ENCODE results near the gene NPR2.

The NPR2 gene

GRCh38 chr9:35753466-35753865, 37.9 kb upstream of the NPR2 start:
- Histone ChIP-seq H3K9me3 (no peaks in the 10 kb centered on the region), H3K4me3 (no peak overlapping the region), H3K27me3 (no peaks in the 10 kb centered on the region), H3K36me3 (peaks cover 26 to 48% (median 39%) of the 10 kb centered on the region in 3 donors), H3K27ac (no peak overlapping the region), H3K4me1 (peaks cover 4 to 36% (median 34%) of the 10 kb centered on the region in 4 donors)
- no peak for DNase-seq
- intact Hi-C loops (cut with DNase I; ENCODE audit: low total_unique reads): no loop called here
- TF ChIP-seq, protein P1, sequence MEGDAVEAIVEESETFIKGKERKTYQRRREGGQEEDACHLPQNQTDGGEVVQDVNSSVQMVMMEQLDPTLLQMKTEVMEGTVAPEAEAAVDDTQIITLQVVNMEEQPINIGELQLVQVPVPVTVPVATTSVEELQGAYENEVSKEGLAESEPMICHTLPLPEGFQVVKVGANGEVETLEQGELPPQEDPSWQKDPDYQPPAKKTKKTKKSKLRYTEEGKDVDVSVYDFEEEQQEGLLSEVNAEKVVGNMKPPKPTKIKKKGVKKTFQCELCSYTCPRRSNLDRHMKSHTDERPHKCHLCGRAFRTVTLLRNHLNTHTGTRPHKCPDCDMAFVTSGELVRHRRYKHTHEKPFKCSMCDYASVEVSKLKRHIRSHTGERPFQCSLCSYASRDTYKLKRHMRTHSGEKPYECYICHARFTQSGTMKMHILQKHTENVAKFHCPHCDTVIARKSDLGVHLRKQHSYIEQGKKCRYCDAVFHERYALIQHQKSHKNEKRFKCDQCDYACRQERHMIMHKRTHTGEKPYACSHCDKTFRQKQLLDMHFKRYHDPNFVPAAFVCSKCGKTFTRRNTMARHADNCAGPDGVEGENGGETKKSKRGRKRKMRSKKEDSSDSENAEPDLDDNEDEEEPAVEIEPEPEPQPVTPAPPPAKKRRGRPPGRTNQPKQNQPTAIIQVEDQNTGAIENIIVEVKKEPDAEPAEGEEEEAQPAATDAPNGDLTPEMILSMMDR (IDR thresholded peaks at IDR 0.05): no peak

GRCh38 chr9:35754264-35754663, 37.1 kb upstream of the NPR2 start, which contains the start of gene MSMP:
Gene MSMP (minus strand): TSS chr9:35754276. CDS start chr9:35754129, 147 bp downstream.
- H3K9me3 ChIP-seq: no peaks in the 10 kb centered on the region
- H3K4me3 ChIP-seq: no peak within 1 kb of the TSS
- intact Hi-C loops (cut with DNase I; ENCODE audit: low total_unique reads): no loop called here
- H3K36me3 ChIP-seq: peaks cover 26 to 48% (median 39%) of the 10 kb centered on the region in 3 donors
- H3K27ac ChIP-seq: no peak within 1 kb of the TSS
- H3K27me3 ChIP-seq: no peaks in the 10 kb centered on the region
- peaks cover 4 to 44% (median 41%) of the 10 kb centered on the region in 4 donors for H3K4me1 ChIP-seq
- TF ChIP-seq, protein P1 (IDR thresholded peaks at IDR 0.05): no peak
- DNase-seq: no peak

GRCh38 chr9:35755071-35755470, 36.3 kb upstream of the NPR2 start:
- Histone ChIP-seq H3K27ac (no peak overlapping the region), H3K4me3 (no peak overlapping the region), H3K27me3 (no peaks in the 10 kb centered on the region), H3K4me1 (peaks cover 4 to 44% (median 36%) of the 10 kb centered on the region in 4 donors), H3K36me3 (peaks cover 26 to 48% (median 39%) of the 10 kb centered on the region in 3 donors), H3K9me3 (no peaks in the 10 kb centered on the region)
- TF ChIP-seq, protein P1 (IDR thresholded peaks at IDR 0.05): no peak
- DNase-seq: no peak
- intact Hi-C loops (cut with DNase I; ENCODE audit: low total_unique reads): no loop called here

- Histone ChIP-seq H3K9me3 (no peaks in the 10 kb centered on the region), H3K27ac (peak overlapping the region; percentile 75 to 81), H3K36me3 (peaks cover 15 to 36% (median 29%) of the 10 kb centered on the region in 3 donors), H3K27me3 (no peaks in the 10 kb centered on the region), H3K4me1 (peaks cover 4 to 47% (median 28%) of the 10 kb centered on the region in 4 donors), H3K4me3 (peak overlapping the region; percentile 47 to 55)
- intact Hi-C loops (cut with DNase I; ENCODE audit: low total_unique reads): no loop called here
- TF ChIP-seq, protein P1 (IDR thresholded peaks at IDR 0.05): peak in 1 of 2 experiments; percentile 41
- DNase-seq: peak in 1 of 2 donors; percentile 78
These were observed 34.8 kb upstream of the NPR2 start for GRCh38 chr9:35756275-35757225.

GRCh38 chr9:35757226-35757891, 34.0 kb upstream of the NPR2 start:
- Histone ChIP-seq H3K36me3 (peaks cover 8 to 28% (median 20%) of the 10 kb centered on the region in 3 donors), H3K27me3 (no peaks in the 10 kb centered on the region), H3K27ac (peak overlapping the region; percentile 75 to 81), H3K4me3 (peak overlapping the region; percentile 47 to 55), H3K4me1 (peaks cover 4 to 47% (median 28%) of the 10 kb centered on the region in 4 donors), H3K9me3 (no peaks in the 10 kb centered on the region)
- TF ChIP-seq, protein P1 (IDR thresholded peaks at IDR 0.05): no peak
- intact Hi-C loops (cut with DNase I; ENCODE audit: low total_unique reads): no loop called here
- DNase-seq: peak; percentile 54 to 71
